OCI-LY7 (cell line): ENCODE results near the gene ANP32A.

ENCODE experiments used
- CTCF ChIP-seq: fragments of 200-600 bp; sonication (generic); conservative IDR thresholded peaks from 2 replicates; pipeline ENCODE4 v1.5.1; 2014; ENCODE audit warnings: mild to moderate bottlenecking, antibody characterized with exemption, low read length, moderate library complexity, mixed read lengths
- EZH2phosphoT487 ChIP-seq: fragments of 200-600 bp; sonication (generic); IDR thresholded peaks from 2 replicates; pipeline ENCODE4 v1.6.1; 2018; ENCODE audit warnings: low read depth, borderline replicate concordance, mild to moderate bottlenecking, mixed run types, antibody characterized with exemption, low read length, moderate library complexity, mixed read lengths

GRCh38 chr15:68730976-68731897 lies 89.5 kb downstream of the ANP32A start:
- no peak for TF ChIP-seq CTCF
- TF ChIP-seq EZH2phosphoT487: no peak
